GM21528 (cell line): ENCODE data around the gene ODC1.
A peak's percentile ranks its signal among the peaks of the same experiment; 100 is the strongest.
"Not testable (repeated sequence)": the region's sequence is repeated elsewhere in the genome, so short reads cannot be mapped to it uniquely, and the experiment has no call there.

Experiments
- ATAC-seq: cut with Tn5 transposase; IDR thresholded peaks from one replicate; pipeline ENCODE4 v1.9.1; 2021; ENCODE audit warnings: mild to moderate bottlenecking, moderate library complexity; ENCODE audit not compliant: unreplicated experiment, low FRiP score

Gene ODC1

GRCh38 chr2:10454505-10454904 lies 6.4 kb upstream of the ODC1 start:
- no peak for ATAC-seq

GRCh38 chr2:10453905-10454298 lies 5.8 kb upstream of the ODC1 start:
- no peak for ATAC-seq

GRCh38 chr2:10452956-10453904 lies 5.1 kb upstream of the ODC1 start:
- no peak for ATAC-seq

- no peak for ATAC-seq
Observed at GRCh38 chr2:10452312-10452711, 4.2 kb upstream of the ODC1 start.

GRCh38 chr2:10451819-10452218 lies 3.7 kb upstream of the ODC1 start:
- ATAC-seq = no peak

- ATAC-seq = no peak
Observed at GRCh38 chr2:10449838-10450691, 1.9 kb upstream of the ODC1 start.

- ATAC-seq = no peak
Observed at GRCh38 chr2:10449486-10449831, 1.3 kb upstream of the ODC1 start.

- ATAC-seq = peak; percentile 66
Observed at GRCh38 chr2:10448576-10449485, 704 bp upstream of the ODC1 start.

- peak; percentile 33 for ATAC-seq
Observed at GRCh38 chr2:10447300-10447894, 730 bp downstream of the ODC1 start.

- ATAC-seq = no peak
Observed at GRCh38 chr2:10446631-10447030, 1.5 kb downstream of the ODC1 start.

GRCh38 chr2:10444463-10444862 lies 3.7 kb downstream of the ODC1 start:
- ATAC-seq = no peak

GRCh38 chr2:10442469-10443126 lies 5.5 kb downstream of the ODC1 start:
- not testable (repeated sequence) for ATAC-seq

- ATAC-seq = no peak
Observed at GRCh38 chr2:10441948-10442347, 6.2 kb downstream of the ODC1 start.

GRCh38 chr2:10440736-10441135 lies 7.4 kb downstream of the ODC1 start:
- ATAC-seq = no peak

- no peak for ATAC-seq
Observed at GRCh38 chr2:10439971-10440370, 8.2 kb downstream of the ODC1 start.

- ATAC-seq = no peak
Observed at GRCh38 chr2:10439185-10439879, 8.8 kb downstream of the ODC1 start.

- no peak for ATAC-seq
Observed at GRCh38 chr2:10438688-10439087, 9.4 kb downstream of the ODC1 start.

GRCh38 chr2:10437806-10438205 lies 10.3 kb downstream of the ODC1 start:
- ATAC-seq = no peak

- ATAC-seq = no peak
Observed at GRCh38 chr2:10436583-10437110, 11.5 kb downstream of the ODC1 start.
